GM12878 (cell line): ENCODE results near the gene ATIC.

Experiments used
- JUND ChIP-seq: IDR thresholded peaks from 2 replicates; pipeline ENCODE4 v1.6.1; 2012; ENCODE audit warnings: low read depth, mild to moderate bottlenecking, low read length, improper control_type of control experiment, moderate library complexity
- MTA3 ChIP-seq: IDR thresholded peaks from 2 replicates; pipeline ENCODE4 v1.6.1; 2012; ENCODE audit warnings: low read length, inconsistent platforms, borderline replicate concordance
- PAX5 ChIP-seq: IDR thresholded peaks from 2 replicates; pipeline ENCODE4 v1.6.1; 2011; ENCODE audit warnings: low read depth, low read length, borderline replicate concordance
- POLR2AphosphoS5 ChIP-seq: IDR thresholded peaks from 2 replicates; pipeline ENCODE4 v1.6.1; 2011; ENCODE audit warnings: mild to moderate bottlenecking, low read length, inconsistent platforms
- TF ChIP-seq, protein P1 (sequence below), 3 experiments: IDR thresholded peaks in 2 of 3; conservative IDR thresholded peaks in 1 of 3; 2 replicates each; pipeline ENCODE4 v1.5.1; 2011; ENCODE audit warnings: low read depth in 3 of 3, low read length in 3 of 3, mild to moderate bottlenecking in 3 of 3, control low read depth in 2 of 3, moderate library complexity in 2 of 3, inconsistent platforms in 1 of 3, mixed read lengths in 1 of 3; ENCODE audit not compliant: control insufficient read depth in 2 of 3, insufficient read depth in 1 of 3; ENCODE audit errors: extremely low read depth in 1 of 3

GRCh38 chr2:215262303-215262702, 49.6 kb upstream of the ATIC start:
- TF ChIP-seq, protein P1, sequence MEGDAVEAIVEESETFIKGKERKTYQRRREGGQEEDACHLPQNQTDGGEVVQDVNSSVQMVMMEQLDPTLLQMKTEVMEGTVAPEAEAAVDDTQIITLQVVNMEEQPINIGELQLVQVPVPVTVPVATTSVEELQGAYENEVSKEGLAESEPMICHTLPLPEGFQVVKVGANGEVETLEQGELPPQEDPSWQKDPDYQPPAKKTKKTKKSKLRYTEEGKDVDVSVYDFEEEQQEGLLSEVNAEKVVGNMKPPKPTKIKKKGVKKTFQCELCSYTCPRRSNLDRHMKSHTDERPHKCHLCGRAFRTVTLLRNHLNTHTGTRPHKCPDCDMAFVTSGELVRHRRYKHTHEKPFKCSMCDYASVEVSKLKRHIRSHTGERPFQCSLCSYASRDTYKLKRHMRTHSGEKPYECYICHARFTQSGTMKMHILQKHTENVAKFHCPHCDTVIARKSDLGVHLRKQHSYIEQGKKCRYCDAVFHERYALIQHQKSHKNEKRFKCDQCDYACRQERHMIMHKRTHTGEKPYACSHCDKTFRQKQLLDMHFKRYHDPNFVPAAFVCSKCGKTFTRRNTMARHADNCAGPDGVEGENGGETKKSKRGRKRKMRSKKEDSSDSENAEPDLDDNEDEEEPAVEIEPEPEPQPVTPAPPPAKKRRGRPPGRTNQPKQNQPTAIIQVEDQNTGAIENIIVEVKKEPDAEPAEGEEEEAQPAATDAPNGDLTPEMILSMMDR (IDR thresholded peaks at IDR 0.05 in 2 of 3, conservative IDR thresholded peaks at IDR 0.05 in 1 of 3; ENCODE audit: control insufficient read depth in 2 of 3, extremely low read depth in 1 of 3, insufficient read depth in 1 of 3, low read depth in 3 of 3, low read length in 3 of 3): no peak
- no peak for TF ChIP-seq JUND
- no peak for TF ChIP-seq POLR2AphosphoS5
- no peak for TF ChIP-seq PAX5
- no peak for TF ChIP-seq MTA3
